HEK293 (cell line): ENCODE results near the gene DENND2C.
A peak's percentile ranks its signal among the peaks of the same experiment; 100 is the strongest.

Experiments used
- CTCF ChIA-PET: fragments of 350-600 bp; formaldehyde crosslinking; extraction: SDS; loops from one replicate; lab custom pipeline; 2021; ENCODE audit warnings: antibody characterized with exemption; lab: Yijun Ruan, JAX
- POLR2A ChIA-PET: fragments of 300-600 bp; formaldehyde crosslinking; extraction: SDS; loops from one replicate; lab custom pipeline; 2020; ENCODE audit warnings: antibody characterized with exemption, inconsistent platforms; lab: Yijun Ruan, JAX
- H3K27ac ChIP-seq: fragments of 200-500 bp; sonication (Bioruptor generic); 2 replicates; pipeline ENCODE4 v1.5.1; 2014; ENCODE audit warnings: low read depth, low read length, control low read depth, inconsistent platforms; ENCODE audit errors: extremely low read depth
- H3K36me3 ChIP-seq, 2 experiments: fragments of 200-500 bp in 1 of 2; sonication (Bioruptor generic) in 1 of 2; 1 replicate in 1 of 2; 2 replicates in 1 of 2; pipeline ENCODE4 v1.5.1; 2014 to 2017; ENCODE audit warnings: inconsistent platforms in 2 of 2, low read length in 2 of 2; ENCODE audit not compliant: control insufficient read depth in 2 of 2, insufficient read depth in 1 of 2
- H3K4me1 ChIP-seq: fragments of 200-500 bp; sonication (Bioruptor generic); 2 replicates; pipeline ENCODE4 v1.5.1; 2014; ENCODE audit warnings: mild to moderate bottlenecking, low read length, inconsistent platforms; ENCODE audit not compliant: control insufficient read depth, insufficient read depth
- H3K4me3 ChIP-seq: 2 replicates; pipeline ENCODE4 v1.5.1; 2011; ENCODE audit warnings: low read depth, mild to moderate bottlenecking, control low read depth, low read length, moderate library complexity
- H3K9me3 ChIP-seq: fragments of 200-500 bp; sonication (Bioruptor generic); 2 replicates; pipeline ENCODE4 v1.5.1; 2014; ENCODE audit warnings: low read depth, low read length, inconsistent platforms; ENCODE audit not compliant: control insufficient read depth, insufficient read depth
- GFI1B ChIP-seq: fragments of 450-650 bp; formaldehyde crosslinking; IDR thresholded peaks from 2 replicates; pipeline ENCODE4 v1.5.1; 2016; ENCODE audit warnings: missing biosample characterization, missing genetic modification characterization
- KLF8 ChIP-seq: fragments of 450-650 bp; formaldehyde crosslinking; IDR thresholded peaks from 2 replicates; pipeline ENCODE4 v1.5.1; 2016; ENCODE audit warnings: missing biosample characterization, missing genetic modification characterization
- PATZ1 ChIP-seq: fragments of 450-650 bp; formaldehyde crosslinking; IDR thresholded peaks from 2 replicates; pipeline ENCODE4 v1.5.1; 2016; ENCODE audit warnings: missing biosample characterization, missing genetic modification characterization
- REPIN1 ChIP-seq: fragments of 450-650 bp; formaldehyde crosslinking; IDR thresholded peaks from 2 replicates; pipeline ENCODE4 v1.5.1; 2017; ENCODE audit warnings: missing biosample characterization, missing genetic modification characterization, low read depth
- TRIM28 ChIP-seq: IDR thresholded peaks from 2 replicates; pipeline ENCODE4 v1.6.1; 2011; ENCODE audit warnings: low read length, control low read depth, borderline replicate concordance
- ZBTB8A ChIP-seq: fragments of 450-650 bp; formaldehyde crosslinking; IDR thresholded peaks from 2 replicates; pipeline ENCODE4 v1.5.1; 2016; ENCODE audit warnings: missing biosample characterization, missing genetic modification characterization
- ZNF10 ChIP-seq: fragments of 450-650 bp; formaldehyde crosslinking; IDR thresholded peaks from 2 replicates; pipeline ENCODE4 v1.5.1; 2017; ENCODE audit warnings: missing biosample characterization, missing genetic modification characterization
- ZNF133 ChIP-seq: fragments of 450-650 bp; formaldehyde crosslinking; IDR thresholded peaks from 2 replicates; pipeline ENCODE4 v1.5.1; 2016; ENCODE audit warnings: missing biosample characterization, missing genetic modification characterization
- ZNF23 ChIP-seq: fragments of 450-650 bp; formaldehyde crosslinking; IDR thresholded peaks from 2 replicates; pipeline ENCODE4 v1.5.1; 2016; ENCODE audit warnings: missing biosample characterization, missing genetic modification characterization, borderline replicate concordance
- ZNF24 ChIP-seq: fragments of 450-650 bp; formaldehyde crosslinking; IDR thresholded peaks from 2 replicates; pipeline ENCODE4 v1.5.1; 2016; ENCODE audit warnings: missing biosample characterization, missing genetic modification characterization
- ZNF341 ChIP-seq: fragments of 450-650 bp; formaldehyde crosslinking; IDR thresholded peaks from 2 replicates; pipeline ENCODE4; 2016; ENCODE audit warnings: low read depth, missing biosample characterization, missing genetic modification characterization
- ZNF404 ChIP-seq: fragments of 450-650 bp; formaldehyde crosslinking; IDR thresholded peaks from 2 replicates; pipeline ENCODE4 v1.5.1; 2017; ENCODE audit warnings: missing biosample characterization, missing genetic modification characterization
- ZNF501 ChIP-seq: fragments of 450-650 bp; formaldehyde crosslinking; IDR thresholded peaks from 2 replicates; pipeline ENCODE4 v1.5.1; 2016; ENCODE audit warnings: missing biosample characterization, missing genetic modification characterization
- ZNF510 ChIP-seq: fragments of 450-650 bp; formaldehyde crosslinking; IDR thresholded peaks from 2 replicates; pipeline ENCODE4 v1.5.1; 2018; ENCODE audit warnings: mild to moderate bottlenecking, missing genetic modification characterization, missing biosample characterization; ENCODE audit not compliant: insufficient replicate concordance
- ZNF629 ChIP-seq: fragments of 450-650 bp; formaldehyde crosslinking; IDR thresholded peaks from 2 replicates; pipeline ENCODE4 v1.5.1; 2017; ENCODE audit warnings: missing biosample characterization, missing genetic modification characterization
- ZNF777 ChIP-seq: fragments of 450-650 bp; formaldehyde crosslinking; IDR thresholded peaks from 2 replicates; pipeline ENCODE4 v1.5.1; 2017; ENCODE audit warnings: missing biosample characterization, missing genetic modification characterization, borderline replicate concordance
- TF ChIP-seq, protein P1 (sequence below): fragments of 450-650 bp; formaldehyde crosslinking; IDR thresholded peaks from 2 replicates; pipeline ENCODE4 v1.5.1; 2016; ENCODE audit warnings: missing biosample characterization, missing genetic modification characterization
- TF ChIP-seq, protein P2 (sequence below): fragments of 450-650 bp; formaldehyde crosslinking; IDR thresholded peaks from 2 replicates; pipeline ENCODE4 v1.5.1; 2016; ENCODE audit warnings: missing biosample characterization, missing genetic modification characterization

The DENND2C gene

DNA sequence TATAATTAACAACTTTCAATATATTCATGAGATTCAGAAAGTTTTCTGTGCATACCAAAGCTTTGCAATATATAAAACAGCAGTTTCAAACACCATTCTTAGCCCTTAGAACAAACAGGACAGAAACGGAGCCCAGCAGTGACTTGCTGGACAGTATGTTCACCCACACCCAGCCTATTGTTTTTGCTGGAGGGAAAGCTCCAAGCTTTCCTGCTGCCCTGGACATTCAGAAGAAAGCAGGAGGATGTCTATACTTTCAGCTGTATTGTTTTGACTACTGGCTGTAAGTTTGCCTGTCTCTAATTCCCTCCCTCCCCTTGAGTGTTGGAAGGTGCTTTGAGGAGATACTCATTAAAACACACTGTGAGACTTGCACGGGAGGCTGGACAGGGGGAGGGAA, 9.6 kb downstream of the DENND2C start (continued):
- TF ChIP-seq ZNF23: no peak
- no peak for TF ChIP-seq ZNF510
- TF ChIP-seq KLF8 (tag by site-specific recombination): no peak
- peak; percentile 52 for TF ChIP-seq ZNF341

DNA sequence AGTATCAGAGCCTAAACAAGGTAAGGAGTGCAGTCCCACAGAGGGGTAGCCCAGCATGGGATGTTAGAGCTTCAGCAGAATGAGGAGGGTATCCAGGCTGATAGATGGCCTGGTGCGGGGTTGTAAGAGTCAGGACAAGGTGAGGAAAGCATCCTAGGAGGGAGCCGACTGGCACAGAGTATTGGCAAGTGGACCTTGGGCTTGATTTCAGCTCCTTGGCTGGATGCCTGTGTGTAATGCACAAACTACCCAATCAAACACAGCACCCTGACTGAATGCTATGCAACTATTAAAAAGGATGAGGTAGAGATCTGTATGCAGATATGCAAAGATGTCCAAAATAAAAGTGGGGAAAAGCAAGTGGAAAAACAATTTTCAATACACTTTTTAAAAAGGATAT, 18.0 kb downstream of the DENND2C start:
- ChIA-PET CTCF (no interaction called here), POLR2A (no interaction called here)
- Histone ChIP-seq H3K27ac (no peak overlapping the region), H3K36me3 (no peaks in the 10 kb centered on the region), H3K4me1 (no peaks in the 10 kb centered on the region), H3K9me3 (no peaks in the 10 kb centered on the region), H3K4me3 (no peak overlapping the region)
- TF ChIP-seq ZNF24: no peak
- no peak for TF ChIP-seq ZNF629 (tag by site-specific recombination)
- TF ChIP-seq ZNF404 (tag by site-specific recombination): no peak

DNA sequence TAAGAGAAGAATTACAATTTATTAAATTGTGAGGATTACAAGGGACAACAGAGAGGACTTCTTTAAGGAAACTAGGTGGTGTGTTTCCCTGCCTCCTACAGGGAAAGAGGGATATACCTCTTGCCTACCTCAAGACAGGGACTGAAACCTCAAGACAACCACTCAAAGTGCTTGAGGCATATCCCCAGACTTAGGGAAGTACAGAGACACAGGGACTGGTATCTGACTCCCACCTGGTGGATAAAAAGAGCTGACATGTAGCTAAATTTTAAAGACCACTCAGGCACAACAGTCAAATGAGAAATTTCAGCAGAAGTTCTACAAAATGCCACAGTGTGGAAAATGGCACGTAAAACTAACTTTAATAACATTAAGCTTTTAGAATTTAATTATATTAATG, 21.3 kb downstream of the DENND2C start:
- no peak for TF ChIP-seq ZNF10
- no peak for TF ChIP-seq TRIM28
- TF ChIP-seq ZBTB8A: no peak
- TF ChIP-seq REPIN1 (tag by site-specific recombination): no peak
- TF ChIP-seq GFI1B (tag by site-specific recombination): no peak
- no peak for TF ChIP-seq ZNF501 (tag by site-specific recombination)
- TF ChIP-seq, protein P1, sequence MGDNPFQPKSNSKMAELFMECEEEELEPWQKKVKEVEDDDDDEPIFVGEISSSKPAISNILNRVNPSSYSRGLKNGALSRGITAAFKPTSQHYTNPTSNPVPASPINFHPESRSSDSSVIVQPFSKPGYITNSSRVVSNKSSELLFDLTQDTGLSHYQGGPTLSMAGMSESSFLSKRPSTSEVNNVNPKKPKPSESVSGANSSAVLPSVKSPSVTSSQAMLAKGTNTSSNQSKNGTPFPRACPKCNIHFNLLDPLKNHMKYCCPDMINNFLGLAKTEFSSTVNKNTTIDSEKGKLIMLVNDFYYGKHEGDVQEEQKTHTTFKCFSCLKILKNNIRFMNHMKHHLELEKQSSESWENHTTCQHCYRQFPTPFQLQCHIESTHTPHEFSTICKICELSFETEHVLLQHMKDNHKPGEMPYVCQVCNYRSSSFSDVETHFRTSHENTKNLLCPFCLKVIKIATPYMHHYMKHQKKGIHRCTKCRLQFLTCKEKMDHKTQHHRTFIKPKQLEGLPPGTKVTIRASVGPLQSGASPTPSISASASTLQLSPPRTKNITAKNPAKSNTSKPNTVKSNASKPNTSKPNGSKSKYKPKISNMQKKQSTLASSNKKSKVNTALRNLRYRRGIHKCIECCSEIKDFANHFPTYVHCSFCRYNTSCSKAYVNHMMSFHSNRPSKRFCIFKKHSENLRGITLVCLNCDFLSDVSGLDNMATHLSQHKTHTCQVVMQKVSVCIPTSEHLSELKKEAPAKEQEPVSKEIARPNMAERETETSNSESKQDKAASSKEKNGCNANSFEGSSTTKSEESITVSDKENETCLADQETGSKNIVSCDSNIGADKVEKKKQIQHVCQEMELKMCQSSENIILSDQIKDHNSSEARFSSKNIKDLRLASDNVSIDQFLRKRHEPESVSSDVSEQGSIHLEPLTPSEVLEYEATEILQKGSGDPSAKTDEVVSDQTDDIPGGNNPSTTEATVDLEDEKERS (tag by site-specific recombination): no peak
- H3K4me1 ChIP-seq: no peaks in the 10 kb centered on the region
- ChIA-PET CTCF (no interaction called here), POLR2A (no interaction called here)
- H3K9me3 ChIP-seq: no peaks in the 10 kb centered on the region
- H3K4me3 ChIP-seq: no peak overlapping the region
- H3K27ac ChIP-seq: no peak overlapping the region
- H3K36me3 ChIP-seq: no peaks in the 10 kb centered on the region

GRCh38 chr1:114641377-114641776, 28.5 kb downstream of the DENND2C start:
- CTCF ChIA-PET: interaction anchor here (0.5 to 0.7 kb wide), 3 partner anchors 30 to 1378 kb away, joined by 3 to 7 read pairs (median 3); no protein-coding TSS in a partner anchor
- H3K4me3 ChIP-seq: no peak overlapping the region
- no peaks in the 10 kb centered on the region for H3K36me3 ChIP-seq
- no peaks in the 10 kb centered on the region for H3K4me1 ChIP-seq
- H3K9me3 ChIP-seq: no peaks in the 10 kb centered on the region
- no peak for TF ChIP-seq ZNF133 (tag by site-specific recombination)
- TF ChIP-seq PATZ1 (tag by site-specific recombination): no peak
- TF ChIP-seq ZNF777 (tag by site-specific recombination): no peak
- TF ChIP-seq, protein P2, sequence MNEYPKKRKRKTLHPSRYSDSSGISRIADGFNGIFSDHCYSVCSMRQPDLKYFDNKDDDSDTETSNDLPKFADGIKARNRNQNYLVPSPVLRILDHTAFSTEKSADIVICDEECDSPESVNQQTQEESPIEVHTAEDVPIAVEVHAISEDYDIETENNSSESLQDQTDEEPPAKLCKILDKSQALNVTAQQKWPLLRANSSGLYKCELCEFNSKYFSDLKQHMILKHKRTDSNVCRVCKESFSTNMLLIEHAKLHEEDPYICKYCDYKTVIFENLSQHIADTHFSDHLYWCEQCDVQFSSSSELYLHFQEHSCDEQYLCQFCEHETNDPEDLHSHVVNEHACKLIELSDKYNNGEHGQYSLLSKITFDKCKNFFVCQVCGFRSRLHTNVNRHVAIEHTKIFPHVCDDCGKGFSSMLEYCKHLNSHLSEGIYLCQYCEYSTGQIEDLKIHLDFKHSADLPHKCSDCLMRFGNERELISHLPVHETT: no peak
- TF ChIP-seq, all 188 proteins: peak for 0
- POLR2A ChIA-PET: no interaction called here
- H3K27ac ChIP-seq: no peak overlapping the region
